Mesothelial cell of epicardium (in vitro differentiated cells): ENCODE measurements around the gene KCNH1. TPM values are rescaled to one million over a fixed set of nuclear protein-coding genes. Genes with fewer than 3 reads are reported as not detected.

Experiments used
- DNase-seq, 2 experiments: peaks; one replicate each; pipeline ENCODE4 v3.0.0; 2021; ENCODE audit warnings: low spot score in 2 of 2; ENCODE audit not compliant: unreplicated experiment in 2 of 2
- H3K27ac Mint-ChIP-seq: 2 replicates; pipeline ENCODE4 v1.8.0; 2021; ENCODE audit warnings: mixed read lengths
- H3K27me3 Mint-ChIP-seq: 2 replicates; pipeline ENCODE4 v1.8.0; 2021; ENCODE audit warnings: low read depth, mixed read lengths
- H3K36me3 Mint-ChIP-seq: 2 replicates; pipeline ENCODE4 v1.8.0; 2021; ENCODE audit warnings: mixed read lengths
- H3K4me1 Mint-ChIP-seq: 2 replicates; pipeline ENCODE4 v1.8.0; 2021; ENCODE audit warnings: mixed read lengths
- H3K4me3 Mint-ChIP-seq: 2 replicates; pipeline ENCODE4 v1.8.0; 2021; ENCODE audit warnings: mild to moderate bottlenecking, moderate library complexity, mixed read lengths
- H3K9me3 Mint-ChIP-seq: 2 replicates; pipeline ENCODE4 v1.8.0; 2021; ENCODE audit warnings: mixed read lengths
- total RNA-seq: library from RNA; stranded (reverse); gene quantifications from 3 replicates; pipeline ENCODE4 v1.2.1, GENCODE V29; 2021
- TF ChIP-seq, protein P1 (sequence below): fragments of 200-600 bp; sonication (generic); IDR thresholded peaks from one replicate; pipeline ENCODE4 v1.5.0; 2021; ENCODE audit warnings: antibody characterized with exemption; ENCODE audit not compliant: unreplicated experiment

KCNH1 gene
- total RNA-seq, 1 donor from 2014 or later, result 0.34 TPM

DNA sequence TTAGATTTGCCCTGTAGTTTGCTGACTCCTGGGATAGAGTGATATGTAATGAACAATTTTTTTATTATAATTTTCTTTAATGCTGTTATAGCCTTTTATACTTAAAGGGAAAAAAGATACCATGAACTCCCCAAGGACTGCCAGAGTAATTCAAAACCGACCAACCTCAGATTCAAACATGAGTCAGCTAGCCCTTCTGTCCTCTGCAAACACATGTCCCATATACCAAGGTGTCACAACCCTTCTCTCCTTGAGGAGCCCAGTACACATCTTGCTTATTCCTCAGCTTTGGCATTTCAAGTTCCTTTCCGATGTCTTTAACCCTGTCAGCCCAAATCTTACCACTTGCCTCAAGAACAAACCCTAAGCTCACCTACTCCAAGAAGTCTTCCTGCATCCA, 184.9 kb downstream of the KCNH1 start:
- no peaks in the 10 kb centered on the region for H3K36me3 Mint-ChIP-seq
- no peaks in the 10 kb centered on the region for H3K9me3 Mint-ChIP-seq
- no peaks in the 10 kb centered on the region for H3K27me3 Mint-ChIP-seq
- H3K27ac Mint-ChIP-seq, result no peak overlapping the region
- no peak for DNase-seq
- H3K4me1 Mint-ChIP-seq, result no peaks in the 10 kb centered on the region
- H3K4me3 Mint-ChIP-seq, result no peak overlapping the region
- TF ChIP-seq, protein P1, sequence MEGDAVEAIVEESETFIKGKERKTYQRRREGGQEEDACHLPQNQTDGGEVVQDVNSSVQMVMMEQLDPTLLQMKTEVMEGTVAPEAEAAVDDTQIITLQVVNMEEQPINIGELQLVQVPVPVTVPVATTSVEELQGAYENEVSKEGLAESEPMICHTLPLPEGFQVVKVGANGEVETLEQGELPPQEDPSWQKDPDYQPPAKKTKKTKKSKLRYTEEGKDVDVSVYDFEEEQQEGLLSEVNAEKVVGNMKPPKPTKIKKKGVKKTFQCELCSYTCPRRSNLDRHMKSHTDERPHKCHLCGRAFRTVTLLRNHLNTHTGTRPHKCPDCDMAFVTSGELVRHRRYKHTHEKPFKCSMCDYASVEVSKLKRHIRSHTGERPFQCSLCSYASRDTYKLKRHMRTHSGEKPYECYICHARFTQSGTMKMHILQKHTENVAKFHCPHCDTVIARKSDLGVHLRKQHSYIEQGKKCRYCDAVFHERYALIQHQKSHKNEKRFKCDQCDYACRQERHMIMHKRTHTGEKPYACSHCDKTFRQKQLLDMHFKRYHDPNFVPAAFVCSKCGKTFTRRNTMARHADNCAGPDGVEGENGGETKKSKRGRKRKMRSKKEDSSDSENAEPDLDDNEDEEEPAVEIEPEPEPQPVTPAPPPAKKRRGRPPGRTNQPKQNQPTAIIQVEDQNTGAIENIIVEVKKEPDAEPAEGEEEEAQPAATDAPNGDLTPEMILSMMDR, result no peak

DNA sequence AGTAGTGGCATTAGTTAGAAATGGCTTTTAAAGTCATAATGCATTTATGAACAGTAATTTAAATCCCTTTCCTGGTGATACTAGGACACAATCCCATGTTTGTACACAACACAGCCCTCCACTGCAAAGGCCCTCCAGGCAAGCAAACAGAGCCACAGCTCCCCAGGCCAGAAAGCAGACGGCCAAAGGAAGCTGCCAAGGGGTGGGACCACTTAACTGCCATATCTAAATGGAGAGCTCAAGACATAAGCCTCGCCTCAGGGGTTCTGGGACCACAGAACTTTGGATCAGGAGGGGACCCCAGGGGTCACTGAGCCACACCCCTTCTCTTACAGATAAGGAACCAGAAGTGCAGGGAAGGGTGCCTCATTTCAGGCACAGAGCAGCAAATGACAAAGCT, 189.7 kb downstream of the KCNH1 start:
- no peaks in the 10 kb centered on the region for H3K4me1 Mint-ChIP-seq
- no peak overlapping the region for H3K4me3 Mint-ChIP-seq

DNA sequence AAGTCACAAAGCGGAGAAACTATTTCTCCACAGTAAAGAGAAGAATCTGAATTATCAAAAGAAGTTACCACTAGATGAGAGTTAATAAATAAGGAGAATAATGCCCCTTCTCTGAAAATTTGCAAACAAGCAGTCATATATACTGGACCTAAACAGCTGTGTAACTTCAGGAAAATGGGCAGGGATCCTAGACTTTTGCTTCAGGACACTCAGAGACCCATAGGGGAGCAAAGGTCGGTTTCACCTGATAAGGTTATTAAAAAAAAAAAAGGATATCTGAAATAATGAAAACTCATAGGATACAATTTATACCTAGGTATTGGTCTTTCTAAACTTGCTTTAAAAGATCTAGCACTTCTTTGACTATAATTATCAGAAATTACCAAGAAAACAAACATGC, 191.4 kb downstream of the KCNH1 start:
- no peaks in the 10 kb centered on the region for H3K27me3 Mint-ChIP-seq
- H3K27ac Mint-ChIP-seq, result no peak overlapping the region
- no peaks in the 10 kb centered on the region for H3K9me3 Mint-ChIP-seq
- no peaks in the 10 kb centered on the region for H3K36me3 Mint-ChIP-seq
- no peak for DNase-seq
- TF ChIP-seq, protein P1, result no peak
- no peaks in the 10 kb centered on the region for H3K4me1 Mint-ChIP-seq
- H3K4me3 Mint-ChIP-seq, result no peak overlapping the region

More for the DNA sequence above, 189.7 kb downstream of the KCNH1 start:
- TF ChIP-seq, protein P1, result no peak
- Mint-ChIP-seq H3K27me3 (no peaks in the 10 kb centered on the region), H3K9me3 (no peaks in the 10 kb centered on the region), H3K27ac (no peak overlapping the region), H3K36me3 (no peaks in the 10 kb centered on the region)
- no peak for DNase-seq

DNA sequence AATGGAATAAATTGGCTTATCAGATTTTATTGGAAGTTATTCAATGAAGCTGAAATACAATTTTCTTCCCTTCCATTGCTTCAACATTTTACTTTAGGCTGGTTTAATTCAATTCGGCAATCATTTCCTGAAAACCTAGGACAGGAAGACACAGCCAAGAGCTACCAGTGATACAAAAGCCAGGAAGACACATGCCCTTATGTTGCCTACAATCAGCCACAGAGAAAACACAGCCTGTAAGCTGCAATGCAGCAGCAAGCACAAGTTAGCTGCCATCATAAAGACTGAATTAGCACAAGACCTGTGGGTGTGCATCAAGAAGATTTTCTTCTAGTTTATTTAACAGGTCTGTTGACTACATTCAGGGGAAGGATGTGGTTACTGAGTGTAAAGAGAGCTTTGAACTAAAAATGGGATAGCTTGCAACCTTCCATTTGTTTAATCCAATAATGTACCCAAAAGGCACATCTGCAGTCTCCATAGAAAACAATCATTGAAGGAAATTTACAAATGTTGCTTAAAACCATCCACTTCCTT, 193.8 kb downstream of the KCNH1 start:
- Mint-ChIP-seq H3K9me3 (no peaks in the 10 kb centered on the region), H3K27ac (no peak overlapping the region), H3K36me3 (no peaks in the 10 kb centered on the region), H3K4me3 (no peak overlapping the region), H3K4me1 (no peaks in the 10 kb centered on the region), H3K27me3 (no peaks in the 10 kb centered on the region)
- DNase-seq, result no peak
- TF ChIP-seq, protein P1, result no peak

DNA sequence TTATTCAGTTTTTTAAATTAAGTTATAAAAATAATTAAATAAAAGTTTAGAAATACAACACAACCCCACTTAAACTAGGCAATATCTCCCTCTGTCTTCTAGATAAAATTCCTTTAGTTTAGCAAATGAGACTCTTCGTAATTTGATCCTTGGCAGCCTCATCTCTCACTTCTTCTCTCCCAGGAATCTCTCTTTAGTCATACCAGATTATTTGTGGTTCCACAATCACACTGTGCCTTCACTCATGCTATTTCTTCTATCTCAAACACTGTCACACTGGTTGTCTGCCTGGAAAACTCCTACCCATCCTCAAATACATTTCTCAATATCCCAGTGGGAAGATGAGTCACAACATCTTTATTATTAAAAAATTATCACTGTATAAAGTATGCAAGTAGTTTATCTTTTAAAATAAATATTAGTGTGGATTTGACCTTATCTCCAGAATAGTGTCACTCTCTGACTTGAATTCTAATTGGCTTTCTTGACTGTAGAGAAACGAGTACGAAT, 195.5 kb downstream of the KCNH1 start:
- no peaks in the 10 kb centered on the region for H3K9me3 Mint-ChIP-seq
- no peaks in the 10 kb centered on the region for H3K27me3 Mint-ChIP-seq
- no peak overlapping the region for H3K4me3 Mint-ChIP-seq
- TF ChIP-seq, protein P1, result no peak
- no peak overlapping the region for H3K27ac Mint-ChIP-seq
- no peaks in the 10 kb centered on the region for H3K4me1 Mint-ChIP-seq
- H3K36me3 Mint-ChIP-seq, result no peaks in the 10 kb centered on the region
- no peak for DNase-seq

DNA sequence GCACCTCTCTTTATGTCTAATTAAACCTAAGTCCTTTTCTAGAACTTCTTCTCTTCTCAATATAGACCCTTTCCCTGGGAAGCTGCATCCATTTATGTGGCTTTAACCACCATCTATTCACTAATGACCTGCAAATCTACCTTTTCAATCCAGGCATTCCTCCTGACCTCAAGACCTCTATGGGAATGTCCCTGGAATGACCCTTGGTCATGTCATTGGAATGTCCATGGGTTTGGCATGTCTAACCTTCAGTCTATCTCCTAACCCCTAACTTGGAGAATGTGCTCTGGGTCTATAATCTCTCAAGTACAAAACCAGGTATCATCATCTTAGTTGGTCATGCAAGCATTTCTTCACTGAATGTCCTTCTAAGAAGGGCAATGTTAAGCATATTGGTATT, 196.1 kb downstream of the KCNH1 start:
- Mint-ChIP-seq H3K27ac (no peak overlapping the region), H3K27me3 (no peaks in the 10 kb centered on the region), H3K9me3 (no peaks in the 10 kb centered on the region), H3K4me1 (no peaks in the 10 kb centered on the region), H3K36me3 (no peaks in the 10 kb centered on the region), H3K4me3 (no peak overlapping the region)
- TF ChIP-seq, protein P1, result no peak
- no peak for DNase-seq
